ENCODE data around the gene TXNRD3. TPM values are rescaled to one million over a fixed set of nuclear protein-coding genes. Genes with fewer than 3 reads are reported as not detected.

TXNRD3 gene
- total RNA-seq, 3 donors from 2014 or later: 11.8 to 19.3 (median 16.4) TPM

DNA sequence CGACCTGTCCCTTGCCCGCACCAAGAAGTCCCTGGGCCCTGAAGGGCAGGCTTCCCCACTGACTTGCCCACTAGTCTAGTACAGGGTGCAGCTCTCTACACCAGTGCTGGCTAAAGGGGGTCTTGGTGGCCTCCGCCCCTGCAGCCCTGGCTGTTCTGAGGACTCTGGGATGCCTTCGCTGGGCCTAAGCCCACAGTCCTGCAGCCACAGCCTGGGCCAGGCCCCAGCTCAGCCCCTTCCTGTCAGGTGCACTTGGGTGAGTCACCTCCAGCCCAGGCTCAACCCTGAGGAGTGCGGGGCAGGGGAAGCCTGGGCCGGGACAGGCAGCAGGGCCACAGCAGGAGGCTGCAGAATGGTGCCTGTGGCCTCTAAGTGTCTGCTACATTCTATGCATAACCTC is 97.2 kb downstream of the TXNRD3 start:
- Histone ChIP-seq H3K4me3 (no peak overlapping the region), H3K36me3 (no peaks in the 10 kb centered on the region), H3K9me3 (peaks cover 0 to 17% of the 10 kb centered on the region in 2 donors), H3K4me1 (no peaks in the 10 kb centered on the region), H3K27ac (no peak overlapping the region), H3K27me3 (no peaks in the 10 kb centered on the region)
- intact Hi-C loops (cut with DNase I; ENCODE audit: low total_unique reads): no loop called here
- DNase-seq (ENCODE audit: low spot score in 2 of 2): no peak
- no peak for TF ChIP-seq POLR2A (IDR thresholded peaks at IDR 0.05)
- no peak for TF ChIP-seq POLR2AphosphoS5 (IDR thresholded peaks at IDR 0.05)
- TF ChIP-seq, protein P1, sequence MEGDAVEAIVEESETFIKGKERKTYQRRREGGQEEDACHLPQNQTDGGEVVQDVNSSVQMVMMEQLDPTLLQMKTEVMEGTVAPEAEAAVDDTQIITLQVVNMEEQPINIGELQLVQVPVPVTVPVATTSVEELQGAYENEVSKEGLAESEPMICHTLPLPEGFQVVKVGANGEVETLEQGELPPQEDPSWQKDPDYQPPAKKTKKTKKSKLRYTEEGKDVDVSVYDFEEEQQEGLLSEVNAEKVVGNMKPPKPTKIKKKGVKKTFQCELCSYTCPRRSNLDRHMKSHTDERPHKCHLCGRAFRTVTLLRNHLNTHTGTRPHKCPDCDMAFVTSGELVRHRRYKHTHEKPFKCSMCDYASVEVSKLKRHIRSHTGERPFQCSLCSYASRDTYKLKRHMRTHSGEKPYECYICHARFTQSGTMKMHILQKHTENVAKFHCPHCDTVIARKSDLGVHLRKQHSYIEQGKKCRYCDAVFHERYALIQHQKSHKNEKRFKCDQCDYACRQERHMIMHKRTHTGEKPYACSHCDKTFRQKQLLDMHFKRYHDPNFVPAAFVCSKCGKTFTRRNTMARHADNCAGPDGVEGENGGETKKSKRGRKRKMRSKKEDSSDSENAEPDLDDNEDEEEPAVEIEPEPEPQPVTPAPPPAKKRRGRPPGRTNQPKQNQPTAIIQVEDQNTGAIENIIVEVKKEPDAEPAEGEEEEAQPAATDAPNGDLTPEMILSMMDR (IDR thresholded peaks at IDR 0.05): no peak

DNA sequence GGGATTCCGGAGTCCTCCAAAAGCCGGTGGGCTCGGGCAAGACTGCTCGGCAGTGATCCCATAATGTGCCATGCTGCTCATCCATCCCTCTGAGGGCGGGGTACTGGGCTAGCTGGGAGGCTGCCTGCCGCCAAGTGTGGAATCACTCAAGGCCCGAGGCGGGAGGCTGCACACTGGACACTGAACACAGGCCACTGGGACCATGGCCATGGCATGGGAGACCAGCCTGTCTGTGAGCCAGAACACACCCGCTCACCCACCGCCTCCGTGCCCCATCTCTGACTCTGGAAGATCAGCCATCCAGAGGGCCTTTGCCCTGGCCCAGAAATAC is 97.5 kb downstream of the TXNRD3 start:
- Histone ChIP-seq H3K9me3 (peaks cover 0 to 14% of the 10 kb centered on the region in 2 donors), H3K27ac (no peak overlapping the region), H3K36me3 (no peaks in the 10 kb centered on the region), H3K4me3 (no peak overlapping the region), H3K27me3 (no peaks in the 10 kb centered on the region), H3K4me1 (no peaks in the 10 kb centered on the region)
- intact Hi-C loops (cut with DNase I; ENCODE audit: low total_unique reads): no loop called here
- TF ChIP-seq POLR2A (IDR thresholded peaks at IDR 0.05) (no peak), POLR2AphosphoS5 (IDR thresholded peaks at IDR 0.05) (no peak)
- TF ChIP-seq, protein P1 (IDR thresholded peaks at IDR 0.05): no peak
- DNase-seq (ENCODE audit: low spot score in 2 of 2): no peak

Other genes with a start within 250 kb of the TXNRD3 start
- gene ZXDC, start 179.2 kb downstream of the TXNRD3 start, total RNA-seq: 10 to 100 TPM; 37.6 to 42.4 (median 39.0) TPM
- gene UROC1, start 137.4 kb downstream of the TXNRD3 start, total RNA-seq: not detected
- under 1 TPM in 2 of 3 donors, not detected in 1; 0.29 to 0.80 TPM for gene CHST13, start 131.0 kb downstream of the TXNRD3 start, total RNA-seq
- gene C3orf22, start 96.2 kb downstream of the TXNRD3 start, total RNA-seq: not detected
- gene CHCHD6, start 49.1 kb upstream of the TXNRD3 start, total RNA-seq: 10 to 100 TPM; 12.2 to 21.2 (median 19.3) TPM

Measured in breast epithelium (tissue), 4 donors.